HG03097 (cell line): ENCODE results near the gene NADK.

Experiments
- ATAC-seq: cut with Tn5 transposase; IDR thresholded peaks from one replicate; pipeline ENCODE4 v1.9.1; 2021; ENCODE audit not compliant: unreplicated experiment, low FRiP score

Gene NADK

GRCh38 chr1:1764876-1765470 is 13.3 kb downstream of the NADK start:
- ATAC-seq = no peak

- ATAC-seq = no peak
Measured at GRCh38 chr1:1763657-1764621, 14.3 kb downstream of the NADK start.

- no peak for ATAC-seq
Measured at GRCh38 chr1:1761504-1762376, 16.5 kb downstream of the NADK start.

GRCh38 chr1:1760715-1761114 is 17.6 kb downstream of the NADK start:
- no peak for ATAC-seq

DNA sequence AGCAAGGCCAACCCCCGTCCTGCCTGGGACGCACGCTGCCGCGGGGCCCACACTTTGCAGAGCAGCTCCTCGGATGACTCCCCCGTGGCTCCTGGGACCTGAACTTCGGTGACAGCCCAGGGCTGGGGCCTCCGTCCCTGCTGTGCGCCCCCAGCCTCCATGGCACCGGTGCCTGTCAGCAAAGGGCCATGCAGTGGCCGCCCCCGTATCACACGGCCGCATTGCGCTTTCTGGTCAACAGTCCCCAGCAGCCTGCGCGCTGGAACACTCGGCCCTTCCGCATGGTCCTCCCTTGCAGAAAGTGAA is 18.0 kb downstream of the NADK start:
- no peak for ATAC-seq

DNA sequence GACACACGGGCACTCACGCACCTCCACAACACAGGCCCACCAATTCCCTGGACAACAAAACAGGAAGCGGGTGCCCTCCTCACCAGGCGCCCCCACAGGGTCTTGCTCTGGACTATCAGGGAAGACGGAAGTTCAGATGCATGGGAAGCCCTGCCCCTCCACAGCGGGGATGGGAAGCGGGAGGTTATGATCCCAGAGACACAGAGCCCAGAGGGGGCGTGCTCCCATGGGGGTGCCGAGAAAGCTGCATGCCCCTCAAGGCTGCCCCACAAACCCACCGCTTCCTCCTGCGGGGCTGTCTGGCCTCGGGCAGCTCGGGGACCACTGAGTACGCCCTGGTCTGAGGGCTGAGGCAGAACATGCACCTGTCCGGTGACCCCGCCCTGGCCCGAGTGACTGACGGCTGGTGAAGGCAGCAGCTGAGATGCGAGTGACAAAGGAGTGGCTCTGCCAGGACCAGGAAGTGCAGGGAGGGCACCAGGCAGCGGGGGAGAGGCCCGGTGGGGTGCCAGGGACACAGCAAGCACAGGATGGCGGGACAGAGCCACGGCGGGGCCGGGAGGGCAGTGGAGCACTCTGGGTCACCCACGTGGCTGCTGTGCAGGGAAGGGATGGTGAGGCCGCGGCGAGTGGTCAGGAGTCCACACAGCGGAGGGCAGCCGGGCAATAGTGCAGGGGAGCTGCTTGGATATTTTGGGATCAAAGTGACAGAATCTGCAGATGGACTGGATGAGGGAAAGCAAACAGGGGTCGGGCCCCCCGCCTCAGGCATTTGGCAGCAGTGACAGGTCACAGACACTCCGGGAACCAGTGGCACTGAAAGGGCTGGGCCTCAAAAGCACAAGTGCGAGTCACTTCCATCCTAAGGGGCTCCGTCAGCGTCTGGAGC is 18.6 kb downstream of the NADK start:
- no peak for ATAC-seq

- no peak for ATAC-seq
Measured at GRCh38 chr1:1758692-1759455, 19.4 kb downstream of the NADK start.

- ATAC-seq = no peak
Measured at GRCh38 chr1:1758059-1758621, 20.1 kb downstream of the NADK start.

- ATAC-seq = no peak
Measured at GRCh38 chr1:1757422-1758058, 20.7 kb downstream of the NADK start.

DNA sequence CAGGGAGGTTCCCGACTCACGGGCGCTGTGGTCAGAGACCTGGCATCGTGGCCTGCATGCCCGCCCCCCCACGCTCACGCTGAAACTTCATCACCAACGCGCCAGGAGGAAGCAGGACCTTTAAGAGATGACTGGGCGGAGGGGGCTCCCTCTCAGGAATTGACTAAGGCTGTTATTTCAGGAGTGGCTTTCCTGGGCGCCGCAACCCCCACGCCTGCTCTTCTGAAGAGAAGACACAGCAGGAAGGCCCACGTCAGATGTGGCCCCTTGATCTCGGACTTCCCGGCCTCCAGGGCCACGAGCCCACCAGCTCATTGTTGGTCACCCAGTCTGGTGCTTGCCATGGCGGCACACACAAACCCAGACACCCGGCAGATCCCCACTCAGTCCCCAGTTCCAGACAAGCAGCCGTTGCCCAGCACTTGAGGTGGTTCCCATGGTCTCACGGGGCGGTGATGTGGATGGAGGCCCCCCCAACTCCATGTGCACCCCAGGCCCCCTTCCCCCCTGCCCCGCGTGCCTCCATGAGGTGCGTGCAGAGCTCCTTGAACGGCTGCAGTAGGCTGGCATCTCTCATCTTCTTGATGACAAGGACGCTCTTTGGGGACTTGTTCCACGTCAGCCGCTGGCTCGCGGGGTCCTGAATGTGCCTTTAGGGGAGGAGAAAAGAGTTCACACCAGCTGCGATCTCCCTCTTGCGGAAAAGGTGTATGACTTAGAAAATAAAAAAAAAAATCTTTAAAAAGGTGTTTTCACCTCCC is 21.4 kb downstream of the NADK start:
- ATAC-seq = no peak

DNA sequence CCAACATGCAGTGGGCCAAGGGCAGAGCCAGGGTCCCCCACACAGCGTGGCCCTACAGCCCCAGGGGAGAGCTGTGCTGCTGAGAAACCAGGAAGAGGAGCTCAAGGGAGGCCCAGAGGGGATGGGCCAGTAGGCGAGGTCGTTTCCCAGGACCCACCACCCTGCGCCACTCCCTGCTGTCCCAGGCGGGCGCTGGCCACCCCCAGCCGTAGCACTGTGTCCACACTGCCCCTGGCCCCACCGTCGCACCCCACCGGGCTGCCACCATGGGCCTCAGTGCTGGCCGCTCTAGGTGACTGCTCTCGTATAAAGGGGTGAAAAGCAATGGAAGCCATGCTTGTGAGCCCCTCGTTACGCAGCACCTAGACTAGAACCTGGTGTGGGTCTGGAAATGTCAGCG is 22.4 kb downstream of the NADK start:
- ATAC-seq = no peak

DNA sequence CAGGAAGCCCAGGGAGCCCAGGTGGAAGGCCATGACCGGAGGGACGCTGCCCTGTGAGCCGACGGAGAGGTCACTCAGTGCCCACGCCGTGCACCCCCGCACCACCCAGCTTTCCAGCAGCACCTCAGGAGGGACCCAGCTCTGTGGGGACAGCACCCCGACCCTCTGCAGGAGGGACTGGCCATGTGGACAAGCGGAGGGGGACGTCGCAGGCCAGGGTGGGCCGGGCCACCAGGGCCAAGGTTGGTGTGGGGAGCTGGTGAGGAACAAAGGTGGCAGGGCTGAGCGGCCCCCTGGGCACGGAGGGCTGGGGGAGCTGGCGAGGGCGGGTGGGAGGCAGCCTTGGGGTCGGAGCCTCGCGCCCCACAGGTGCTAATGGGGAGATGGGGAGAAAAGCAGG is 22.8 kb downstream of the NADK start:
- no peak for ATAC-seq

GRCh38 chr1:1754051-1754815 is 24.0 kb downstream of the NADK start:
- ATAC-seq = no peak

DNA sequence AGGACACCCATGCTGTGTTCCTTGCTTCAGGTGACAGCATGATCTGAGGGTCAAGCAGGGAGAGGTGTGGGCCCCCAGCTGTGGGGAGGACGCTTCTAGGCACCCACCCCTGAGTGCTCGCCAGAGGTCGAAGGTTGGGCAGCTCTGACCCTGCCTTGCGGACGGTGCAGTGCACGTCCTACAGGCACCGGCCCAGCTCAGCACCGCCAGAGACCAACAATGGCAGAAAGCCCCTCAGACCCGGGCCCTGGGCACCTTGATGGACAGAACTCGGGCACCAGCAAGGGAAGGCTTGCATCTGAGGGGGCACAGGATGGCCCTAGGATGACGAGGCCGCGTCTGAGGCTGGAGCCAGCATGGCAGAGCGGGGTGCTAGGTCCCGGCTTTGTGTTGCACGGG is 24.7 kb downstream of the NADK start:
- no peak for ATAC-seq

- ATAC-seq = no peak
Measured at GRCh38 chr1:1752636-1753606, 25.3 kb downstream of the NADK start.

DNA sequence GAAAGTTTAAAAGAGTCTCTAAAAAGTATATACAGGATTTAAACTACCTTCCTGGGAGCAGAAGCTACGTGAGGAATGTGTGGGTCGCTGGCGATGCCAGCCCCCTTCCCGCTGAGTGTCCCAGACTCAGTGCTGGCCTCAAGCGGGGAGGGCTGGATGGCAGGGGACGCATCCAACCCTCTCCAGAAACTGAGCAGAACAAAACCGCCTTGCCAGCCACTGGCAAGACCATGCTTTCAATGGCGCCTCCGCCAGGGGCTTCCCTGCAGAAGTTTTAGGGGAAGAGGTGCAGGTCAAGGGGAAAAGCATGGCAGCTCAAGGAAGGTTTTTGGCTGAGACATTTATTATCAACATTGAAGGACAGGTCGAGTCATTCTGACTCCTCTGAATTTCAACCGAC is 26.1 kb downstream of the NADK start:
- no peak for ATAC-seq
